Esophagus (tissue), 2 donors: ENCODE data around the gene COL25A1. TPM values are rescaled to one million over a fixed set of nuclear protein-coding genes. Genes with fewer than 3 reads are reported as not detected.

Experiments used
- H3K27ac ChIP-seq, 2 donors: one replicate each; pipeline ENCODE4 v1.5.1; 2013; ENCODE audit warnings: low read depth in 2 of 2, mild to moderate bottlenecking in 2 of 2, inconsistent platforms in 1 of 2, low read length in 1 of 2, moderate library complexity in 1 of 2
- H3K27me3 ChIP-seq, 2 donors: one replicate each; pipeline ENCODE4 v1.6.1; 2013; ENCODE audit warnings: low read length in 2 of 2, control low read depth in 1 of 2, mild to moderate bottlenecking in 1 of 2; ENCODE audit not compliant: insufficient read depth in 2 of 2, control insufficient read depth in 1 of 2
- H3K36me3 ChIP-seq, 2 donors: one replicate each; pipeline ENCODE4 v1.6.1; 2013; ENCODE audit warnings: low read length in 1 of 2; ENCODE audit not compliant: control insufficient read depth in 2 of 2, insufficient read depth in 2 of 2
- H3K4me1 ChIP-seq, 2 donors: one replicate each; pipeline ENCODE4 v1.6.1; 2013; ENCODE audit warnings: low read length in 1 of 2; ENCODE audit not compliant: control insufficient read depth in 2 of 2, insufficient read depth in 2 of 2
- H3K4me3 ChIP-seq, 2 donors: one replicate each; pipeline ENCODE4 v1.5.1; 2013; ENCODE audit warnings: low read length in 2 of 2, mild to moderate bottlenecking in 2 of 2, low read depth in 1 of 2, moderate library complexity in 1 of 2
- H3K9me3 ChIP-seq, 2 donors: one replicate each; pipeline ENCODE4 v1.6.1; 2013; ENCODE audit warnings: mild to moderate bottlenecking in 2 of 2, low read depth in 1 of 2, low read length in 1 of 2, moderate library complexity in 1 of 2; ENCODE audit not compliant: control insufficient read depth in 2 of 2, insufficient read depth in 1 of 2
- WGBS, 2 donors: extraction: QIAGEN DNeasy Blood & Tissue Kit; methylation state at CpG; one replicate each; pipeline ENCODE4 v1.1.7; 2013; 5-methylcytosine and 5-hydroxymethylcytosine counted together
- polyA plus RNA-seq, 2 donors: library from polyadenylated mRNA; stranded (reverse); fragments of 200-250 nt; gene quantifications; one replicate each; pipeline ENCODE4 v1.2.3, GENCODE V29; 2013
- donor health status: healthy with polysubstance abuse.
- donor health status: Bipolar disorder and iron deficiency.

The COL25A1 gene
- polyA plus RNA-seq, 2 donors = 0.02 to 0.06 TPM

DNA sequence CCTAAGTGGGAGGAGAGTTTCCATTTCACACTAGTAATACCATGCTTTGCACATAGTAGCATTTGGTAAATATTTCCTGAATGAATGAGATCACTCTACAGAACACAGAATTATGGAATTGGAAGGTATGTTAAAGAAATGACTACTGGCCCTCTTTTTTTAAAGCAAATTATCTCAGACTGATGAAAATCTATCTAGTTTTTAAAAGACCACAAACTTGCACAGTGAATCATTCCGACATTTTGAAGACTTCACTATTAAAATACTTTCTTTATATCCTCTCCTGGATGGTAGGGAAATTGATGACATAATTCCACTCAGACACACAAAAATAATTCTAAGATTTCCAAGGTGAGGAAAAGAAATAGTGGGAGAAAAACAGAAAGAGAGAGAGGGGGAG, 471.2 kb downstream of the COL25A1 start:
- H3K36me3 ChIP-seq = no peaks in the 10 kb centered on the region
- no peak overlapping the region for H3K4me3 ChIP-seq
- WGBS, 2 donors = 90 to 91% methylated on average over 1 of the region's 1 CpG
- H3K27ac ChIP-seq = no peak overlapping the region
- H3K27me3 ChIP-seq = no peaks in the 10 kb centered on the region
- H3K4me1 ChIP-seq = no peaks in the 10 kb centered on the region
- H3K9me3 ChIP-seq = no peaks in the 10 kb centered on the region

DNA sequence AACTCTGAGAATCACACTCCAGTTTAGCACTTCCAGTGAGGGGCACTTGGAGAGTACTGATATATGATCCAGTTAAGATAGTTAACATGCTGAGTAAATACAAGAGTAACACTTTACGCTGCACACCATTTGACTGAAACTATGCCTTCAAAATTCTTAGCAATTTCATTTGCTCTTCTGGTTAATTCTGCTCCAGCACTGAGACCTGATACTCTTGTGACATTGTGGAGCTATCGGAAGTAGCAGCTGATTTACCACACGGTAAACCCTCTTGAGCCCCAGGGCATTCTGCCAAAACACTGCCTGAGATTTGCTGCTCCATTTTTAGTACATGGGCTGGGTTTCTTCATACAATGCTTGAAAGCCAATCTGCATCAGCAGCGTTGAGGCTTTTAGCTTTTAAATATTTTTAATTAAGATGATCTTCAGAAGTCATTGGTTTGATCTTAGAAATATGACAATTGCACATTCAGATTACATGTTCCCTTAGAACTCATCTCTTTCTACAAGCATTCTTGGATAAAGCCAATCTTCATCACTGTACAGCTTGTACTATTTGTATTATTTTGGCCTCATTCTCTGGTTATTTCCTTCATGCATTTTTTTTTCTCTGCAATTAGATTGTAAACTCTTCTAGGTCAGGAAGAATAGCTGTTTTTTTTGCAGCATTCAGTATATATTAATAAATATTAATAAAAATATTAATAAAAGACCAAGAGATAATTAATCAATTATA, 471.8 kb downstream of the COL25A1 start:
- Histone ChIP-seq H3K36me3 (no peaks in the 10 kb centered on the region), H3K4me1 (no peaks in the 10 kb centered on the region), H3K9me3 (no peaks in the 10 kb centered on the region), H3K4me3 (no peak overlapping the region), H3K27me3 (no peaks in the 10 kb centered on the region), H3K27ac (no peak overlapping the region)
- 30 to 37% methylated on average over 4 of the region's 4 CpGs for WGBS, 2 donors

DNA sequence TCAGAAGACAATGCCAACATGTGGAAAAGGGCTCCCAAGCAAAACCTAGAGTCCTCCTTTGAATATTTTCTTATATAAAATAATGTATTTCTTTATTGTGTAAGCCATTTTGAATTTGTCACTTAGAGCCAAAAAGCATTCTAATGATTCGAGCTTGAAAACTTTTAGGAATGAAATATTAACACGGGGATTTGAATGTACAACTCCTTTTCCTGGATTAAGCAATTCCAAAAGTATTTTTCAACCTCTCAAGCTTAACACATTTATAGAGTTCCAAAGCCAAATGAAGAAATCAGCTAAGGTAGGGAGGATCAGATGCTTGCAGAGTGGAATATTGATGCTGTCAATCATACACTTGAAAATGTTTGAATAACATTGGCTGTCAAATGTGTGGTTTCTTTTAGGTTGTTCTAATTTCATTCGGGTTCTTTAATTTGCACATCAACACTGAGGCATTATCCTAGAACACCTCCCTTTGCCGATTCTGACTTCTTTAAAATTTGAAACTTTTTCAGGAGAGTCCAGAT, 472.4 kb downstream of the COL25A1 start:
- H3K9me3 ChIP-seq = no peaks in the 10 kb centered on the region
- no peaks in the 10 kb centered on the region for H3K4me1 ChIP-seq
- H3K27me3 ChIP-seq = no peaks in the 10 kb centered on the region
- H3K27ac ChIP-seq = no peak overlapping the region
- H3K4me3 ChIP-seq = no peak overlapping the region
- H3K36me3 ChIP-seq = no peaks in the 10 kb centered on the region
- 66 to 71% methylated on average over 4 of the region's 4 CpGs for WGBS, 2 donors

DNA sequence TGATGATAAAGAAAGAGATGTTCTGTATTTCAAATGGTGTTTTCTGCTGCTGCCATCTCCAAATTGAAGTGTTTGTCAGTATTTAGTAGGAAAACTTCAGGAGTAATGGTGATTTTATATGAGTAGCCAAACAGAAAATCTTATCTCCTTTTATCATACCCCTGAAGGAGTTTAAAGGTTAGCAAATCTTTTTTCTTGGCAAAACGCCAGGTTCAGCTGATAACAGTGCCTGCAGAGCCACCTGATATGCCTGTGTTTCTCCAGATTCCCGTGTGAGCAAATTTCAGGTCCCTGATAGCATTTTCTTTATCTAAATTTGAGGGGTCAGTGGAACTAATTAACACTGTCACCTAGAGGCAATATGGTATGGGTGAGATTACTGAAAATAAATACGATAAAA, 473.8 kb downstream of the COL25A1 start:
- no peaks in the 10 kb centered on the region for H3K9me3 ChIP-seq
- no peaks in the 10 kb centered on the region for H3K36me3 ChIP-seq
- no peak overlapping the region for H3K27ac ChIP-seq
- H3K27me3 ChIP-seq = no peaks in the 10 kb centered on the region
- no peak overlapping the region for H3K4me3 ChIP-seq
- no peaks in the 10 kb centered on the region for H3K4me1 ChIP-seq
- 31 to 40% methylated on average over 3 of the region's 3 CpGs for WGBS, 2 donors

DNA sequence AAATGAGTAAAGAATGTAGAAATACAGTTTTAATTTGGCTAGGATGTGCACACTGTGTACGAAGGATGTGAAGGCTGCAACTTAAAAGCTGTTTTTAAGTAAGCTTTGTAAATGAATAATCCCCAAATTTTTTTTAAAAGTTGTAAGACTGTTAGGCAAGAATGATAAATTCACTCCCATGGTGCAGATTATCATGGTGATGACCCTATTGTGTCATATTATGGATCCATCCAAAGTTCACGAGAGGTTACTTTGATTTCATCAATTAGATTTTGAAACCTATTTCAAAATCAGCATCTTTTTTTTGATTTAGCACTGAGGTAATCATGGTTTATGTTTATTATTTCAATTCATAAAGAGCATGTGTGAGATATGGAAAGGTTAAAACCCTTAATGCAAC, 476.7 kb downstream of the COL25A1 start:
- no peaks in the 10 kb centered on the region for H3K9me3 ChIP-seq

DNA sequence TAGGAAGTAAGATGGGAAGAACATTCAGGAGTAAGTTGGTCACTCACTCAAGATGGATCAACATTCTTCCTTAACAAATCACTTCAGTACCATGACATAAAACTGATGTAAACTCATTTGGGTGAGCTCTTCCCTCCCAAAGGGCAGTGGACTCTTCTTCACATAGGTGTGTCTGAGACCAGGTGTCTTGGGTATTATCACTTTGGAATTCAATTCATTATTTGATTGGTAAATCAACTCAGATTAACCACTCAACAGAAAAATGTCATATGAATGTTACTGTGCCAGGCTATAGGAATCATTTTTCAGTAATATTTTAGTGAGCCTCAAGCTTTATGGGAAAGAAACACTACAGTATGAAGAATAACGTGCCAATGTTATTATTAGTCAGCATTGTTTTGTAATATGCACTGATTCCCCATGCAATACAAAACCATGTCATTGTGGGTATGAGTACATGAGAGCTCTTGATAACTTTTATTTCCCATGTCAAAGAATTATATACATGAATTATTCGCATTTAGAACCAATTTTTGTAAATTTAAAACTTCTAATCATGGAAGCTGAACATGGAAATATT, 481.0 kb downstream of the COL25A1 start:
- WGBS, 2 donors = 51 to 53% methylated on average over 2 of the region's 2 CpGs
- H3K27ac ChIP-seq = no peak overlapping the region
- no peaks in the 10 kb centered on the region for H3K27me3 ChIP-seq
- no peak overlapping the region for H3K4me3 ChIP-seq
- H3K4me1 ChIP-seq = peaks cover 0 to 2% of the 10 kb centered on the region in 2 donors
- no peaks in the 10 kb centered on the region for H3K36me3 ChIP-seq
- H3K9me3 ChIP-seq = no peaks in the 10 kb centered on the region

More for the DNA sequence above, 476.7 kb downstream of the COL25A1 start:
- 85 to 89% methylated on average over 2 of the region's 2 CpGs for WGBS, 2 donors
- H3K4me1 ChIP-seq = no peaks in the 10 kb centered on the region
- no peaks in the 10 kb centered on the region for H3K27me3 ChIP-seq
- no peaks in the 10 kb centered on the region for H3K36me3 ChIP-seq
- no peak overlapping the region for H3K4me3 ChIP-seq
- no peak overlapping the region for H3K27ac ChIP-seq

DNA sequence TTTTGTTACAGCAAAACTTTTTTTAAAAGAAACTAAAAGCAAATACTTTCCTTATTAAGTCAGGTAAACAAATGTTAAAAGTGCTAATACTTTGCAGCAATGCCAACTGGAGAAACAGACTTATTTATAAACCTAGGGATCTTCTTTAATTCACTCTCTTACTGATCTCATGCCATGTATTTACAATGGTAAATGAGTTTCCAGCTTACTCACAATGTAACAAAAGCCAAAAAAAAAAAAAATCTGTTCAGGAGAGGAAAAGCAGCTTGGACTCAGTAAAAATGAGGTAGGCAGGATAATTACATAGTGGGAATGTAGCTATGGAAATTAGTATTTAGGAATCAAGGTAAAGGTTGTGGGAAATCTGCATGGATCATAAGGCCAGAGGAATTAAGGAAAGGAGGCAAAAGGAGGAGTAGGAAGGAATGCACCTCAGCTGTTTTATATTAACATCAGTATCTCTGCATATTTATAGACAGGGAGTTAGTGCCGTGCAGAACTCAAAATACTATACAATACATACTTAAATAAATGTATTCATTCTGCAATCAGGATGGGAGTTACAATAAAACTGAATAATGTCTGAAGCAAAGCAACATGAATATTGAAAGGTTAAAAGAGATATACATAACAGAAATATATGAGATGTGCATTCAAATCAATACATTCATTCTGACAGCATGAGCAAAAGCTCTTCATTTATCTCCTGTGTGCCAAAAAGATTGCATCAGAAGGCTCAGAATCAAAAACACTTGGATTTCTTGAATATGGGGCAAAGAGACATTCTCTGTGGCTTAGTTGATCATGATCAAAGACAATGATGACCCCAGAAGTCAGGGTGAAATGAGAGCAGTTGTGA, 481.7 kb downstream of the COL25A1 start:
- no peak overlapping the region for H3K27ac ChIP-seq
- H3K4me3 ChIP-seq = no peak overlapping the region
- no peaks in the 10 kb centered on the region for H3K36me3 ChIP-seq
- H3K9me3 ChIP-seq = no peaks in the 10 kb centered on the region
- WGBS, 2 donors = 56 to 62% methylated on average over 1 of the region's 1 CpG
- H3K4me1 ChIP-seq = peaks cover 0 to 2% of the 10 kb centered on the region in 2 donors
- no peaks in the 10 kb centered on the region for H3K27me3 ChIP-seq

DNA sequence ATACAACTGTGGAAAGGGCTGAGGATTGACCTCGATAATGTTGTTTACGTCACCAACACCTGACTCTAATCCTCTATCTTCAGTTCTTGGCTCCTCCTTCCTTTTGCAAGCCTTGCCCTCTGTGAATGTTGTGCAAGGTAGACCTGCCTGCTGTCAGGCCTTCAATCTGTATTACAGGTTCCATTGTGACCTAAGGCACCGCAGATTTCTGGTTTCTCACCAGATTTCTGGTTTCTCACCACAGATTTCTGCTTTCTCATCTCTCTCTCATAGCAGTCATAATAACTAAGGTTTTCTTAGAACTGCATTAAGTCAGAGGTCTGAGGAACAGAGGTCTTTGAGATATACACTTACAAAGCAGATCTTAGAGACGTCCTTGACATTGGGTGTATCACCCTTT, 488.1 kb downstream of the COL25A1 start:
- 77 to 81% methylated on average over 4 of the region's 4 CpGs for WGBS, 2 donors
- H3K4me3 ChIP-seq = no peak overlapping the region
- no peaks in the 10 kb centered on the region for H3K27me3 ChIP-seq
- H3K36me3 ChIP-seq = no peaks in the 10 kb centered on the region
- no peak overlapping the region for H3K27ac ChIP-seq
- no peaks in the 10 kb centered on the region for H3K9me3 ChIP-seq
- H3K4me1 ChIP-seq = peaks cover 0 to under 1% of the 10 kb centered on the region in 2 donors

DNA sequence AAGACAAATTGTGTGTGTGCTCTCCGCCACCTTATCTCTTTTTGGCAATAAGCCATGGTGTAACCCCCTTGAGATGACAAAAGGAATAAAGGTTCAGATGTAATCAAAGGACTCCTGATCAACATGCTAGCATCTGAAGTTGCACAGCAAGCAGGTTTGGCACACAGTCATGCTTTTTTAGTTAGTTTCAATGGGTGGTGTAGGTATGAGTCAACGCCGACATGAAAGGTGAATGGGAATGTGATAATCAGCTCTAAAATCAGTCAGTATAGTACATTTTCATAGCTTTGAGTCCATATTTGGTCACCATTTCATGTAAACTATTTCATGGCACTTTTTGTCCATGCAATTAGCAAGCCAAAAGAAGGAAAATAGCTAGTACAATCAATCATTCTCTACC, 489.2 kb downstream of the COL25A1 start:
- H3K9me3 ChIP-seq = no peaks in the 10 kb centered on the region
- no peaks in the 10 kb centered on the region for H3K4me1 ChIP-seq
- H3K27me3 ChIP-seq = no peaks in the 10 kb centered on the region
- no peak overlapping the region for H3K27ac ChIP-seq
- 61 to 66% methylated on average over 3 of the region's 3 CpGs for WGBS, 2 donors
- H3K4me3 ChIP-seq = no peak overlapping the region
- H3K36me3 ChIP-seq = no peaks in the 10 kb centered on the region
